Left lung (tissue), 10 donors: ENCODE results near the gene ATP1A3. TPM values are rescaled to one million over a fixed set of nuclear protein-coding genes. Genes with fewer than 3 reads are reported as not detected.
A peak's percentile ranks its signal among the peaks of the same experiment; 100 is the strongest.

Source experiments
- ATAC-seq: fragments of 200-7000 bp; cut with Tn5 transposase; one replicate; pipeline ENCODE4 v1.9.1; 2020; ENCODE audit warnings: moderate library complexity
- DNase-seq, 4 donors: peaks; one replicate each; pipeline ENCODE4 v3.0.0-alpha.2; 2013 to 2020
- H3K27ac ChIP-seq, 2 donors: fragments of 200-600 bp; sonication (generic) in 1 of 2; one replicate each; pipeline versions ENCODE4 v1.5.0 to v1.8.0; 2020 to 2021
- H3K27me3 ChIP-seq, 2 donors: fragments of 200-600 bp; sonication (generic) in 1 of 2; one replicate each; pipeline versions ENCODE4 v1.5.0 to v1.8.0; 2020 to 2021
- H3K36me3 ChIP-seq, 2 donors: fragments of 200-600 bp; sonication (generic) in 1 of 2; one replicate each; pipeline versions ENCODE4 v1.5.0 to v1.8.0; 2020 to 2021
- H3K4me1 ChIP-seq, 2 donors: fragments of 200-600 bp; one replicate each; pipeline ENCODE4 v1.8.0; 2021
- H3K4me3 ChIP-seq, 2 donors: fragments of 200-600 bp; sonication (generic) in 1 of 2; one replicate each; pipeline versions ENCODE4 v1.5.0 to v1.8.0; 2020 to 2021; ENCODE audit warnings: mild to moderate bottlenecking in 1 of 2
- H3K9me3 ChIP-seq, 2 donors: fragments of 200-600 bp; sonication (generic) in 1 of 2; one replicate each; pipeline versions ENCODE4 v1.5.0 to v1.8.0; 2020 to 2021
- intact Hi-C, 2 donors: fragments of 100-400 bp; cut with DNase I; formaldehyde crosslinking; loops; one replicate each; pipeline versions ENCODE4 v1.11.2 to v1.14.2; 2022
- polyA plus RNA-seq, 6 donors: library from polyadenylated mRNA; unstranded; fragments of 120-200 nt; gene quantifications; one replicate each; pipeline ENCODE4 v1.2.1, GENCODE V29; 2013; ENCODE audit not compliant: insufficient read length in 6 of 6
- total RNA-seq, 2 donors: library from RNA; stranded (reverse); fragmentation: NEBNext Ultra II Directional; extraction: Animal tissue kit (Norgen Biotek cat#: 25700); gene quantifications; one replicate each; pipeline ENCODE4 v1.2.1, GENCODE V29; 2021
- TF ChIP-seq, protein P1 (sequence below), 2 donors: fragments of 200-600 bp; sonication (generic) in 1 of 2; IDR thresholded peaks; one replicate each; pipeline versions ENCODE4 v1.5.0 to v1.8.0; 2021; ENCODE audit warnings: antibody characterized with exemption in 2 of 2
- donor health status: DM: no; HTN: yes; CAD: no.
- donor health status: DM: no; HTN: no; CAD: no.

The ATP1A3 gene
- total and polyA plus RNA-seq, 8 donors = 0.20 to 0.86 (median 0.40) TPM; not detected in 3

DNA sequence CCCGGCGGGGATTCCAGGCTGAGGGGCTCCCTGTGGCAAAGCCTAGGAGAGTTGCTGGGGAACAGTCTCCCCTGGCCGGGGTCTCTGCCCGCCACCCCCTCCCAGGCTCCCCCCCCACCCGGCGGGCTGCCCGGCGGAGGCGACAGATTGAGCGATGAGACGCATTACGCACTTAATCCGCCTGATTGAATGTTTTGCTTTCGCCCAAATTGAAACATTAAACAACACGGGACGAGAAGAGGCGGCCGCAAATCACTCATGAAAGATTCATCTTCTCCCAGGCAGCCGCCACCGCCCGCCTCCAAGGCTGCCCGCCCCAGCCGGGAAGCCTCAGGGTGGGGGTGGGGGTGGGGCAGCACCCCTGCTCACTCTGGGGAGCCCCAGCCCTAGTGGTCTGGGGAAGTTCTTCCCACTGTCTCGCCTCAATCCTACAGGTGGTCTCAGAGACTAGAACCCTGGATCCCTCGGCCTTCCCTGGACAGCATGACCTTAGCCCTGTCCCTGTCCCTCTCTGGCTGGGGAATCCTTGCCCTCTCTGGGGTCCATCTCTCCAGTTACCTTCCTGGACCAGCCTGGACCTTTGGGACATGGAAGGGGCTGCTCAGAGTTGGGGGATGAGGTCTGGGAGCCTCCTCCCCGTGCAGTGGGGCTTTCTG is 58.1 kb downstream of the ATP1A3 start:
- no peak for ATAC-seq
- TF ChIP-seq, protein P1, sequence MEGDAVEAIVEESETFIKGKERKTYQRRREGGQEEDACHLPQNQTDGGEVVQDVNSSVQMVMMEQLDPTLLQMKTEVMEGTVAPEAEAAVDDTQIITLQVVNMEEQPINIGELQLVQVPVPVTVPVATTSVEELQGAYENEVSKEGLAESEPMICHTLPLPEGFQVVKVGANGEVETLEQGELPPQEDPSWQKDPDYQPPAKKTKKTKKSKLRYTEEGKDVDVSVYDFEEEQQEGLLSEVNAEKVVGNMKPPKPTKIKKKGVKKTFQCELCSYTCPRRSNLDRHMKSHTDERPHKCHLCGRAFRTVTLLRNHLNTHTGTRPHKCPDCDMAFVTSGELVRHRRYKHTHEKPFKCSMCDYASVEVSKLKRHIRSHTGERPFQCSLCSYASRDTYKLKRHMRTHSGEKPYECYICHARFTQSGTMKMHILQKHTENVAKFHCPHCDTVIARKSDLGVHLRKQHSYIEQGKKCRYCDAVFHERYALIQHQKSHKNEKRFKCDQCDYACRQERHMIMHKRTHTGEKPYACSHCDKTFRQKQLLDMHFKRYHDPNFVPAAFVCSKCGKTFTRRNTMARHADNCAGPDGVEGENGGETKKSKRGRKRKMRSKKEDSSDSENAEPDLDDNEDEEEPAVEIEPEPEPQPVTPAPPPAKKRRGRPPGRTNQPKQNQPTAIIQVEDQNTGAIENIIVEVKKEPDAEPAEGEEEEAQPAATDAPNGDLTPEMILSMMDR (IDR thresholded peaks at IDR 0.05) = no peak
- Histone ChIP-seq H3K4me3 (no peak overlapping the region), H3K36me3 (no peaks in the 10 kb centered on the region), H3K27ac (no peak overlapping the region), H3K4me1 (peaks cover 0 to 16% of the 10 kb centered on the region in 2 donors), H3K27me3 (peaks cover 20 to 82% of the 10 kb centered on the region in 2 donors), H3K9me3 (no peaks in the 10 kb centered on the region)
- DNase-seq = no peak
- intact Hi-C loops = loop anchor here (5.0 to 10.0 kb wide), 2 partner anchors 64 to 71 kb away; partner anchors contain the start of gene RPS19 (in 1 of the 2)

GRCh38 chr19:41934849-41935374 is 59.1 kb downstream of the ATP1A3 start:
- ATAC-seq = peak; percentile 82

GRCh38 chr19:41933693-41934426 is 60.2 kb downstream of the ATP1A3 start:
- no peaks in the 10 kb centered on the region for H3K36me3 ChIP-seq
- H3K4me3 ChIP-seq = no peak overlapping the region
- H3K27ac ChIP-seq = no peak overlapping the region
- H3K27me3 ChIP-seq = peaks cover 38 to 88% of the 10 kb centered on the region in 2 donors
- intact Hi-C loops = loop anchor here in 1 of 2 donors (10.0 kb wide), 1 partner anchor 69 kb away; the partner anchor contains the start of gene RPS19
- peaks cover 3 to 8% of the 10 kb centered on the region in 2 donors for H3K4me1 ChIP-seq
- no peaks in the 10 kb centered on the region for H3K9me3 ChIP-seq
- TF ChIP-seq, protein P1 (IDR thresholded peaks at IDR 0.05) = no peak
- ATAC-seq (no peak), DNase-seq (no peak)

More at GRCh38 chr19:41934849-41935374, 59.1 kb downstream of the ATP1A3 start:
- Histone ChIP-seq H3K9me3 (no peaks in the 10 kb centered on the region), H3K4me3 (no peak overlapping the region), H3K4me1 (peaks cover 0 to 6% of the 10 kb centered on the region in 2 donors), H3K27me3 (peaks cover 30 to 82% of the 10 kb centered on the region in 2 donors), H3K27ac (no peak overlapping the region), H3K36me3 (no peaks in the 10 kb centered on the region)
- TF ChIP-seq, protein P1 (IDR thresholded peaks at IDR 0.05) = peak; percentile 78 to 90
- intact Hi-C loops = loop anchor here (5.0 to 10.0 kb wide), 2 partner anchors 63 to 70 kb away; partner anchors contain the start of gene RPS19 (in 1 of the 2)
- DNase-seq = peak in 3 of 4 donors; percentile 64 to 87 (median 66)

DNA sequence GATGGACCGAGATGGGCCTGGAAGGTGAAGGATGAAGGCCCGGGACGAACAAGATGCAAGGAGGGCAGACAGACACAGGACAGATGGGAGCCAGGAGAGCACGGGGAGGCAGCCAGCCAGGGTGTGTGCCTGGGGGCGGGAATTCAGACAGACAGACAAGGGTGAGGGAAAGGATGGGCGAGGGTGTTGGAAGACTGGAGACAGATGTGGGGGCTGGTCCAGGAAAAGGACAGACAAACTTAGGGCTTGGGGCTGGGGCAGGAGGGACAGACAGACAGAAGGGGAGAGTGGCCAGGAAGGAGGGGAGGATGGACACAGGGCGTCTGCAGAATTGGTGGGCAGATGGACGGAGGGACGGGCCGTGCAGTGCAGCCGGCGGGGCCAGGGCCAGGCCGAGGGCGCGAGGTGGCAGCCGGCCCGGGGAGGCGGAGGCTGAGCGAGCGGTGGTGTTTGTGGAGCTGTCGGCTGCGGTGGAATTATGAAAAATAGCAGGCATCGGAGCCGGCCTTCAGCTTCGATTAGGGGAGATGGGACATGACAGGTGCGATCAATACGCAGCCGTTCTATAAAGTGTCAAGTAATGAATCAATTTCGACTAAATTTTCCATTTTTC is 61.2 kb downstream of the ATP1A3 start:
- no peak for DNase-seq

More for the DNA sequence above, 61.2 kb downstream of the ATP1A3 start:
- H3K27me3 ChIP-seq = peaks cover 40 to 94% of the 10 kb centered on the region in 2 donors
- no peaks in the 10 kb centered on the region for H3K9me3 ChIP-seq
- peaks cover 10 to 19% of the 10 kb centered on the region in 2 donors for H3K4me1 ChIP-seq
- H3K36me3 ChIP-seq = no peaks in the 10 kb centered on the region
- H3K27ac ChIP-seq = no peak overlapping the region
- TF ChIP-seq, protein P1 (IDR thresholded peaks at IDR 0.05) = no peak
- no peak overlapping the region for H3K4me3 ChIP-seq
- intact Hi-C loops = loop anchor here in 1 of 2 donors (10.0 kb wide), 1 partner anchor 68 kb away; the partner anchor contains the start of gene RPS19
- no peak for ATAC-seq
